Trophoblast cell (in vitro differentiated cells and primary cell): ENCODE results near the gene XXYLT1.

Experiments used
- DNase-seq, 2 donors: peaks; one replicate each; pipeline ENCODE4 v3.0.0-alpha.2; 2016
- H2AFZ ChIP-seq: 2 replicates; pipeline ENCODE4 v1.6.1; 2013; ENCODE audit warnings: low read length, moderate library complexity, mild to moderate bottlenecking; ENCODE audit not compliant: insufficient read depth, poor library complexity
- H2AK5ac ChIP-seq: 2 replicates; pipeline ENCODE4 v1.6.1; 2013; ENCODE audit warnings: mild to moderate bottlenecking, low read length
- H2BK120ac ChIP-seq: 2 replicates; pipeline ENCODE4 v1.6.1; 2013; ENCODE audit warnings: low read length, mild to moderate bottlenecking, moderate library complexity; ENCODE audit not compliant: insufficient read depth, poor library complexity
- H2BK12ac ChIP-seq: 2 replicates; pipeline ENCODE4 v1.6.1; 2013; ENCODE audit warnings: mild to moderate bottlenecking, low read length, moderate library complexity
- H2BK5ac ChIP-seq: 2 replicates; pipeline ENCODE4 v1.6.1; 2013; ENCODE audit warnings: low read length, low read depth, moderate library complexity, mild to moderate bottlenecking; ENCODE audit not compliant: poor library complexity
- H3K14ac ChIP-seq: 2 replicates; pipeline ENCODE4 v1.6.1; 2013; ENCODE audit warnings: mild to moderate bottlenecking, low read length
- H3K18ac ChIP-seq: 2 replicates; pipeline ENCODE4 v1.6.1; 2013; ENCODE audit warnings: mild to moderate bottlenecking, low read length
- H3K23ac ChIP-seq: 2 replicates; pipeline ENCODE4 v1.6.1; 2013; ENCODE audit warnings: low read length
- H3K27ac ChIP-seq: 2 replicates; pipeline ENCODE4 v1.5.1; 2013; ENCODE audit warnings: low read depth, mild to moderate bottlenecking, inconsistent platforms, low read length, moderate library complexity
- H3K27me3 ChIP-seq: 2 replicates; pipeline ENCODE4 v1.6.1; 2013; ENCODE audit warnings: inconsistent platforms, mild to moderate bottlenecking, low read length, moderate library complexity; ENCODE audit not compliant: insufficient read depth
- H3K36me3 ChIP-seq, 2 experiments: 1 replicate in 1 of 2; 2 replicates in 1 of 2; pipeline ENCODE4 v1.6.1; 2013; ENCODE audit warnings: low read length in 2 of 2, mild to moderate bottlenecking in 2 of 2, moderate library complexity in 1 of 2; ENCODE audit not compliant: insufficient read depth in 2 of 2, control insufficient read depth in 1 of 2
- H3K4ac ChIP-seq: 2 replicates; pipeline ENCODE4 v1.6.1; 2013; ENCODE audit warnings: low read depth, mild to moderate bottlenecking, low read length, moderate library complexity
- H3K4me1 ChIP-seq, 2 experiments: 1 replicate in 1 of 2; 2 replicates in 1 of 2; pipeline ENCODE4 v1.6.1; 2013; ENCODE audit warnings: low read length in 2 of 2, mild to moderate bottlenecking in 2 of 2, moderate library complexity in 1 of 2; ENCODE audit not compliant: insufficient read depth in 2 of 2, control insufficient read depth in 1 of 2
- H3K4me2 ChIP-seq: 2 replicates; pipeline ENCODE4 v1.6.1; 2013; ENCODE audit warnings: inconsistent platforms, mild to moderate bottlenecking, low read length, moderate library complexity
- H3K4me3 ChIP-seq: 2 replicates; pipeline ENCODE4 v1.5.1; 2013; ENCODE audit warnings: mild to moderate bottlenecking, low read depth, low read length, inconsistent platforms
- H3K79me1 ChIP-seq: one replicate; pipeline ENCODE4 v1.6.1; 2013; ENCODE audit warnings: low read length
- H3K79me2 ChIP-seq: 2 replicates; pipeline ENCODE4 v1.6.1; 2013; ENCODE audit warnings: low read length, mild to moderate bottlenecking; ENCODE audit not compliant: control insufficient read depth, insufficient read depth, poor library complexity
- H3K9ac ChIP-seq: 2 replicates; pipeline ENCODE4 v1.6.1; 2013; ENCODE audit warnings: mild to moderate bottlenecking, low read length
- H3K9me3 ChIP-seq: 2 replicates; pipeline ENCODE4 v1.6.1; 2013; ENCODE audit warnings: low read depth, mild to moderate bottlenecking, control low read depth, inconsistent platforms, low read length; ENCODE audit not compliant: insufficient read depth
- H4K12ac ChIP-seq: 2 replicates; pipeline ENCODE4 v1.6.1; 2013; ENCODE audit warnings: low read depth, mild to moderate bottlenecking, low read length, moderate library complexity
- H4K8ac ChIP-seq: 2 replicates; pipeline ENCODE4 v1.6.1; 2013; ENCODE audit warnings: low read depth, mild to moderate bottlenecking, low read length, moderate library complexity
- H4K91ac ChIP-seq: one replicate; pipeline ENCODE4 v1.6.1; 2013; ENCODE audit warnings: low read depth, mild to moderate bottlenecking, low read length, moderate library complexity
- WGBS: extraction: QIAGEN DNeasy Blood & Tissue Kit; methylation state at CpG from one replicate; pipeline ENCODE4 v1.1.7; 2013; ENCODE audit warnings: missing lambda C conversion rate; ENCODE audit not compliant: insufficient read length, insufficient coverage; ENCODE audit errors: extremely low coverage; 5-methylcytosine and 5-hydroxymethylcytosine counted together

The XXYLT1 gene

DNA sequence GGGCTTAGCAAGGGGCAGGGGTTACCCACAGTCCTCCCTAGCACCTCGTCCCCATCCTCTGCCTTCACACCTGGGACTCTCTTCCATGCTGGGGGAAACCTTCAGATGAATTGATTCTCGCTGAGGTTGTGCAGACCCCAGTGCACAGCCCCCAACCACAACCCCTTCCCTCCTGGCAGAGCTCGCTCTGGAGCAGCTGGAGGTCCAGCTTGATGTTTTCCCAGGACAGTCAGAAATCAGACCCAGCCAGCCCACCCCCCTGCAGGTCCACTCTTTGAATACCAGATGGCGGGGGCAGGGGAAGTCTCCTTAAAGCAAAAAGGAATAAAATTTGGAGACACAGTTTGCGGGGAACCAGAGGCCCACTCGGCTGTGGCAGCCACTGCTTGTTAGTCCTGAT, 234.4 kb downstream of the XXYLT1 start:
- H3K14ac ChIP-seq, result no peak overlapping the region
- no peak overlapping the region for H3K4me3 ChIP-seq
- no peak overlapping the region for H2AFZ ChIP-seq
- DNase-seq, result no peak
- H3K27me3 ChIP-seq, result no peaks in the 10 kb centered on the region
- no peaks in the 10 kb centered on the region for H3K36me3 ChIP-seq
- no peak overlapping the region for H2BK12ac ChIP-seq
- no peak overlapping the region for H3K23ac ChIP-seq
- no peak overlapping the region for H3K18ac ChIP-seq
- H3K4me1 ChIP-seq, result peaks cover 18 to 26% of the 10 kb centered on the region in 2 experiments
- no CpG with 5 or more reads among the region's 6 CpGs for WGBS
- H4K91ac ChIP-seq, result no peak overlapping the region
- H3K79me2 ChIP-seq, result no peaks in the 10 kb centered on the region
- no peak overlapping the region for H2AK5ac ChIP-seq
- H3K79me1 ChIP-seq, result peaks cover 3% of the 10 kb centered on the region
- no peak overlapping the region for H3K27ac ChIP-seq
- no peak overlapping the region for H3K9ac ChIP-seq
- no peak overlapping the region for H2BK5ac ChIP-seq
- no peaks in the 10 kb centered on the region for H3K9me3 ChIP-seq
- H3K4ac ChIP-seq, result no peak overlapping the region
- H4K8ac ChIP-seq, result no peak overlapping the region
- H2BK120ac ChIP-seq, result no peak overlapping the region
- no peak overlapping the region for H4K12ac ChIP-seq
- H3K4me2 ChIP-seq, result no peak overlapping the region

GRCh38 chr3:195036203-195036505, 234.8 kb downstream of the XXYLT1 start:
- Histone ChIP-seq H3K9me3 (no peaks in the 10 kb centered on the region), H3K4me2 (no peak overlapping the region), H3K27me3 (no peaks in the 10 kb centered on the region), H3K9ac (no peak overlapping the region), H3K18ac (no peak overlapping the region), H3K4me1 (peaks cover 22 to 28% of the 10 kb centered on the region in 2 experiments), H3K4me3 (no peak overlapping the region), H4K8ac (no peak overlapping the region), H3K79me1 (peaks cover 4% of the 10 kb centered on the region), H2BK5ac (no peak overlapping the region), H3K36me3 (no peaks in the 10 kb centered on the region), H2AFZ (no peak overlapping the region), H4K12ac (no peak overlapping the region), H3K79me2 (no peaks in the 10 kb centered on the region), H3K14ac (no peak overlapping the region), H4K91ac (no peak overlapping the region), H3K4ac (no peak overlapping the region), H2BK12ac (no peak overlapping the region), H3K23ac (no peak overlapping the region), H2BK120ac (no peak overlapping the region), H2AK5ac (no peak overlapping the region), H3K27ac (no peak overlapping the region)
- no peak for DNase-seq
- WGBS, result no CpG with 5 or more reads among the region's 17 CpGs

DNA sequence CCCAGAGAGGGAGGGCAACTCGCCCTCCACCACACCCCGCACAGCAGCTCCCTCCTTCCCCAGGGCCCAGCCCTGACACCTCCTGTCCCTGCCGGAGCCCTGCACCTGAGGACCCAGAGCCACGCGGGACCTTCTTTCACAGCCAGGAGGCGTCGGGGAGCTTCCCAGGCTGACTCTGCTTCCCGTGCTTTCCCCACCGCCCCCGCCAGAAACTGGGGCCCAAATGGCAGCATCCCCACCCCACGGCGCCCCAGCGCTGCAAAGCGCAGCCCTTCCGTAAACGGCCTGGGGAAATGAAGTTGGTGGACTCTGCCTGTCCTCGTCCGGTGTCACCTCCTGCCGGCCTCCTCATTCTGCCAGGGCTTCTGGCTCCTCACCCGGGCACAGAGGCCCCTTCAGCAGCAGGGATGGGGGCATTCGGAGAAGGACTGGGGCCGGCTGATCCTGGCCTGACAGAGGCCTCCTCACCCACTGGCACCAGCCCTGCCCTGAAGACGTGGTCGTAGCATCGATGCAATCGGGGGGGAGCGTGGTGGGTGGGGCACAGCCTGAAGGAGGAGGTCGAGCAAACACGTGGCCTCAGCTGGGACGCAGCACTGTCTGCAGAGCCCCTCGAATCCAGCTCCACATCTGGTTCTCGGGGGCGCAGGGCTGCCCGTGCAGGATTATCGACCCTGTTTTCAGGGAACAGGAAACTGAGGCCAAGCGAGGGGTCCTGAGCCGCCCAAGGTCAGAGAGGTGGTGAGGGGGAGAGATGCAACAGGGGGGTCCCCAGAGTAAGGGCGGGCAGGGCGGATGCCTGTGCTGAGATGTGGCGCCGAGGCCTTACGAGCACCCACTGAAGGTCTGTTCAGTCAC, 235.4 kb downstream of the XXYLT1 start:
- Histone ChIP-seq H3K27me3 (no peaks in the 10 kb centered on the region), H3K4me1 (peaks cover 26 to 27% of the 10 kb centered on the region in 2 experiments), H2BK120ac (no peak overlapping the region), H4K8ac (no peak overlapping the region), H3K23ac (no peak overlapping the region), H2BK12ac (no peak overlapping the region), H3K9ac (no peak overlapping the region), H3K4me3 (no peak overlapping the region), H2AFZ (no peak overlapping the region), H3K4ac (no peak overlapping the region), H3K36me3 (no peaks in the 10 kb centered on the region), H3K18ac (no peak overlapping the region), H4K91ac (no peak overlapping the region), H3K79me1 (peaks cover 7% of the 10 kb centered on the region), H2AK5ac (no peak overlapping the region), H3K4me2 (no peak overlapping the region), H3K14ac (no peak overlapping the region), H3K27ac (no peak overlapping the region), H3K9me3 (no peaks in the 10 kb centered on the region), H4K12ac (no peak overlapping the region), H3K79me2 (no peaks in the 10 kb centered on the region), H2BK5ac (no peak overlapping the region)
- DNase-seq, result no peak
- WGBS, result no CpG with 5 or more reads among the region's 42 CpGs

DNA sequence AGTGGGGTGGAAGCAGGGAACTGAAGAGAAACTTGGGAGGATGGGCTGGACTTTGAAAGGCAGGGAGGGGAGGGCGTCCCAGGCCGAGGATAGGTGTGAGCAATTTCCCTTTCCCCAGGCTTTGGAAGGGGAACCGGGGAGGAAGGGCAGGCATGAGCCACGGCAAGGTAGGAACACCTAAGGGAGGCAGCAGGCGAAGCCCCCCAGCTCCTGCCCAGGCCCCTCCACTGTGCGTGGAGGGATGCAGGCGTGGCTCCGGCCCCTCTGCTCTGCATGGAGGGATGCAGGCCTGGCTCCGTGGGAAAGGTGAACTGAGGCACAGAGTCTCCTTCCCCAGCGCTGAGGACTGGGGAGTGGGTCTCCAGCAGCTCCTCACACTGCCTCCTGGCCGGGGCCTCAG, 236.4 kb downstream of the XXYLT1 start:
- DNase-seq, result no peak
- Histone ChIP-seq H4K91ac (no peak overlapping the region), H3K4ac (no peak overlapping the region), H3K18ac (no peak overlapping the region), H3K9ac (no peak overlapping the region), H3K4me3 (no peak overlapping the region), H4K8ac (no peak overlapping the region), H2BK120ac (no peak overlapping the region), H3K27me3 (no peaks in the 10 kb centered on the region), H2AK5ac (no peak overlapping the region), H3K4me1 (peaks cover 30% of the 10 kb centered on the region in 2 experiments), H3K23ac (no peak overlapping the region), H3K9me3 (no peaks in the 10 kb centered on the region), H3K79me2 (no peaks in the 10 kb centered on the region), H2BK12ac (no peak overlapping the region), H3K27ac (no peak overlapping the region), H3K36me3 (no peaks in the 10 kb centered on the region), H3K79me1 (peaks cover 10% of the 10 kb centered on the region), H2AFZ (no peak overlapping the region), H3K4me2 (no peak overlapping the region), H4K12ac (no peak overlapping the region), H2BK5ac (no peak overlapping the region), H3K14ac (no peak overlapping the region)
- WGBS, result no CpG with 5 or more reads among the region's 11 CpGs
